Measurements from ENCODE around the gene DNAJB1. TPM values are rescaled to one million over a fixed set of nuclear protein-coding genes. Genes with fewer than 3 reads are reported as not detected.

The DNAJB1 gene
- total RNA-seq, 1 donor from 2014 or later: 61.9 TPM

- Histone ChIP-seq H3K27me3 (no peaks in the 10 kb centered on the region), H3K9me3 (ENCODE audit: low read depth) (no peaks in the 10 kb centered on the region), H3K36me3 (no peaks in the 10 kb centered on the region), H3K4me2 (no peak overlapping the region), H4K20me1 (ENCODE audit: low read depth) (peaks cover 61% of the 10 kb centered on the region), H3K27ac (no peak overlapping the region), H2AFZ (replicated peaks) (no peak overlapping the region), H3K79me2 (ENCODE audit: low read depth) (peaks cover 83% of the 10 kb centered on the region), H3K9ac (no peak overlapping the region), H3F3A (ENCODE audit: low read depth) (peaks cover 4% of the 10 kb centered on the region), H3K4me3 (no peak overlapping the region), H3K4me1 (no peaks in the 10 kb centered on the region)
- Mint-ChIP-seq H3K4me3 (no peak overlapping the region), H3K4me1 (peaks cover 19% of the 10 kb centered on the region), H3K9me3 (no peaks in the 10 kb centered on the region), H3K36me3 (peaks cover 10% of the 10 kb centered on the region), H3K27ac (peak overlapping the region; percentile 16), H3K27me3 (ENCODE audit: insufficient read depth, low read depth) (peaks cover 2% of the 10 kb centered on the region)
- TF ChIP-seq EZH2 (IDR thresholded peaks at IDR 0.05) (no peak), EZH2phosphoT487 (IDR thresholded peaks at IDR 0.05) (no peak), CTCF (IDR thresholded peaks at IDR 0.05) (no peak)
- no peak for DNase-seq (ENCODE audit: low spot score)
These were observed 32.1 kb upstream of the DNAJB1 start for GRCh38 chr19:14550201-14550754.

GRCh38 chr19:14545716-14546082 lies 27.5 kb upstream of the DNAJB1 start:
- H3K9ac ChIP-seq: no peak overlapping the region
- DNase-seq (ENCODE audit: low spot score): no peak
- Mint-ChIP-seq H3K27me3 (ENCODE audit: insufficient read depth, low read depth) (peaks cover 2% of the 10 kb centered on the region), H3K9me3 (no peaks in the 10 kb centered on the region), H3K36me3 (peaks cover 10% of the 10 kb centered on the region), H3K4me3 (no peak overlapping the region), H3K27ac (no peak overlapping the region), H3K4me1 (peaks cover 8% of the 10 kb centered on the region)
- peaks cover 4% of the 10 kb centered on the region for H3F3A ChIP-seq (ENCODE audit: low read depth)
- no peaks in the 10 kb centered on the region for H3K36me3 ChIP-seq
- H3K4me2 ChIP-seq: no peak overlapping the region
- H3K27ac ChIP-seq: no peak overlapping the region
- no peaks in the 10 kb centered on the region for H3K4me1 ChIP-seq
- H3K79me2 ChIP-seq (ENCODE audit: low read depth): peaks cover 81% of the 10 kb centered on the region
- H4K20me1 ChIP-seq (ENCODE audit: low read depth): peaks cover 54% of the 10 kb centered on the region
- no peak overlapping the region for H2AFZ ChIP-seq (replicated peaks)
- no peaks in the 10 kb centered on the region for H3K27me3 ChIP-seq
- H3K4me3 ChIP-seq: no peak overlapping the region
- no peaks in the 10 kb centered on the region for H3K9me3 ChIP-seq (ENCODE audit: low read depth)
- TF ChIP-seq EZH2 (IDR thresholded peaks at IDR 0.05) (no peak), CTCF (IDR thresholded peaks at IDR 0.05) (no peak), EZH2phosphoT487 (IDR thresholded peaks at IDR 0.05) (no peak)

- Mint-ChIP-seq H3K36me3 (peaks cover 10% of the 10 kb centered on the region), H3K4me3 (no peak overlapping the region), H3K27me3 (ENCODE audit: insufficient read depth, low read depth) (peaks cover 2% of the 10 kb centered on the region), H3K4me1 (peaks cover 7% of the 10 kb centered on the region), H3K9me3 (no peaks in the 10 kb centered on the region), H3K27ac (no peak overlapping the region)
- peaks cover 4% of the 10 kb centered on the region for H3F3A ChIP-seq (ENCODE audit: low read depth)
- DNase-seq (ENCODE audit: low spot score): no peak
- H3K36me3 ChIP-seq: no peaks in the 10 kb centered on the region
- H3K4me1 ChIP-seq: no peaks in the 10 kb centered on the region
- H3K27ac ChIP-seq: no peak overlapping the region
- H3K27me3 ChIP-seq: no peaks in the 10 kb centered on the region
- TF ChIP-seq CTCF (IDR thresholded peaks at IDR 0.05) (no peak), EZH2 (IDR thresholded peaks at IDR 0.05) (no peak)
- no peak overlapping the region for H3K9ac ChIP-seq
- H2AFZ ChIP-seq (replicated peaks): no peak overlapping the region
- H3K79me2 ChIP-seq (ENCODE audit: low read depth): peaks cover 82% of the 10 kb centered on the region
- H3K9me3 ChIP-seq (ENCODE audit: low read depth): no peaks in the 10 kb centered on the region
- H4K20me1 ChIP-seq (ENCODE audit: low read depth): peaks cover 49% of the 10 kb centered on the region
- no peak overlapping the region for H3K4me2 ChIP-seq
- no peak overlapping the region for H3K4me3 ChIP-seq
These were observed 26.9 kb upstream of the DNAJB1 start for GRCh38 chr19:14544977-14545715.

Data from neural progenitor cell (in vitro differentiated cells).